DOHH2 (cell line): ENCODE data around the gene OR2T10.

ENCODE experiments used
- H3F3A ChIP-seq: fragments of 200-600 bp; sonication (generic), shearing (Covaris generic); 2 replicates; pipeline ENCODE4 v1.6.0; 2016; ENCODE audit warnings: antibody characterized with exemption, mild to moderate bottlenecking; ENCODE audit not compliant: control insufficient read depth, insufficient read depth
- H3K27ac ChIP-seq: fragments of 200-600 bp; sonication (generic); 2 replicates; pipeline ENCODE4 v1.5.1; 2014; ENCODE audit warnings: low read depth, mild to moderate bottlenecking, low read length, moderate library complexity
- H3K27me3 ChIP-seq: fragments of 200-600 bp; sonication (generic); 2 replicates; pipeline ENCODE4 v1.6.1; 2014; ENCODE audit warnings: mild to moderate bottlenecking, low read length, mixed read lengths; ENCODE audit not compliant: control insufficient read depth
- H3K36me3 ChIP-seq: fragments of 200-600 bp; sonication (generic); 2 replicates; pipeline ENCODE4 v1.6.1; 2014; ENCODE audit warnings: mild to moderate bottlenecking, low read length, moderate library complexity, mixed read lengths; ENCODE audit not compliant: control insufficient read depth
- H3K4me1 ChIP-seq: fragments of 200-600 bp; sonication (generic); 2 replicates; pipeline ENCODE4 v1.6.1; 2014; ENCODE audit warnings: mild to moderate bottlenecking, low read length, mixed read lengths; ENCODE audit not compliant: control insufficient read depth
- H3K4me2 ChIP-seq: fragments of 200-600 bp; sonication (generic); 2 replicates; pipeline ENCODE4 v1.6.0; 2014; ENCODE audit warnings: mild to moderate bottlenecking, low read length, moderate library complexity
- H3K4me3 ChIP-seq: fragments of 200-600 bp; sonication (generic); 2 replicates; pipeline ENCODE4 v1.5.1; 2014; ENCODE audit warnings: mild to moderate bottlenecking, low read length, mixed read lengths
- H3K79me2 ChIP-seq: fragments of 200-600 bp; sonication (generic); 2 replicates; pipeline ENCODE4 v1.6.1; 2014; ENCODE audit warnings: mild to moderate bottlenecking, low read length, mixed read lengths; ENCODE audit not compliant: control insufficient read depth
- H3K9me2 ChIP-seq: fragments of 200-600 bp; sonication (generic); replicated peaks from 2 replicates; pipeline ENCODE4 v1.6.1; 2014; ENCODE audit warnings: mild to moderate bottlenecking, low read length, mixed read lengths; ENCODE audit not compliant: control insufficient read depth
- H3K9me3 ChIP-seq: fragments of 200-600 bp; sonication (generic); 2 replicates; pipeline ENCODE4 v1.6.1; 2014; ENCODE audit warnings: antibody characterized with exemption, low read length, mixed read lengths; ENCODE audit not compliant: control insufficient read depth, insufficient read depth
- H4K20me1 ChIP-seq: fragments of 200-600 bp; sonication (generic); 2 replicates; pipeline ENCODE4 v1.6.0; 2014; ENCODE audit warnings: low read depth, mild to moderate bottlenecking, antibody characterized with exemption, low read length, moderate library complexity; ENCODE audit not compliant: control insufficient read depth, insufficient read depth
- EZH2phosphoT487 ChIP-seq: fragments of 200-600 bp; sonication (generic); IDR thresholded peaks from 2 replicates; pipeline ENCODE4 v1.6.1; 2017; ENCODE audit warnings: borderline replicate concordance, mild to moderate bottlenecking, antibody characterized with exemption, low read length, moderate library complexity, mixed read lengths
- TF ChIP-seq, protein P1 (sequence below): fragments of 200-600 bp; sonication (generic); IDR thresholded peaks from one replicate; pipeline ENCODE4 v1.5.1; 2014; ENCODE audit warnings: antibody characterized with exemption, mild to moderate bottlenecking, low read depth, low read length; ENCODE audit not compliant: poor library complexity, severe bottlenecking

OR2T10 gene

DNA sequence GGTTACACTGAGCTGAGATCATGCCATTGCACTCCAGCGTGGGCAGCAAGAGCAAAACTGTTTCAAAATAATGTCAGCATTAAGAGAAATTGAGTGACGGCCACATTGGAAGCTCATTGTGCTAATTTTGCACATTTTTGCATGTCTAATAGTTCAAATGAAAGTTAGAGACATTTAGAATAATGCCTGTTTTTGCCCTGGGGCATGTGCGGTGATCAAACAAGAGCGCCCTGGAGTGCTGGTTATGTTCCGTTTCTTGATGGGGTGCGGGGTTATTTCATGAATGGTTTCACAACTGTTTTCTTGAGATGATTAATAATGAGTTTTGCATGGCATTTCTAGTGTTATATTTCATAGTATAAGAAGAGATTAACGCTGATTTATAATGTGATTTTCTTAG is 24.3 kb upstream of the OR2T10 start:
- Histone ChIP-seq H3K27ac (no peak overlapping the region), H3K9me2 (no peaks in the 10 kb centered on the region), H3K4me3 (no peak overlapping the region), H4K20me1 (no peaks in the 10 kb centered on the region), H3F3A (no peaks in the 10 kb centered on the region), H3K27me3 (no peaks in the 10 kb centered on the region), H3K79me2 (no peaks in the 10 kb centered on the region), H3K9me3 (no peaks in the 10 kb centered on the region), H3K36me3 (no peaks in the 10 kb centered on the region), H3K4me1 (0 out of 2 replicates have a peak, but pooled peaks cover 3% of the 10 kb centered on the region), H3K4me2 (no peak overlapping the region)
- TF ChIP-seq, protein P1, sequence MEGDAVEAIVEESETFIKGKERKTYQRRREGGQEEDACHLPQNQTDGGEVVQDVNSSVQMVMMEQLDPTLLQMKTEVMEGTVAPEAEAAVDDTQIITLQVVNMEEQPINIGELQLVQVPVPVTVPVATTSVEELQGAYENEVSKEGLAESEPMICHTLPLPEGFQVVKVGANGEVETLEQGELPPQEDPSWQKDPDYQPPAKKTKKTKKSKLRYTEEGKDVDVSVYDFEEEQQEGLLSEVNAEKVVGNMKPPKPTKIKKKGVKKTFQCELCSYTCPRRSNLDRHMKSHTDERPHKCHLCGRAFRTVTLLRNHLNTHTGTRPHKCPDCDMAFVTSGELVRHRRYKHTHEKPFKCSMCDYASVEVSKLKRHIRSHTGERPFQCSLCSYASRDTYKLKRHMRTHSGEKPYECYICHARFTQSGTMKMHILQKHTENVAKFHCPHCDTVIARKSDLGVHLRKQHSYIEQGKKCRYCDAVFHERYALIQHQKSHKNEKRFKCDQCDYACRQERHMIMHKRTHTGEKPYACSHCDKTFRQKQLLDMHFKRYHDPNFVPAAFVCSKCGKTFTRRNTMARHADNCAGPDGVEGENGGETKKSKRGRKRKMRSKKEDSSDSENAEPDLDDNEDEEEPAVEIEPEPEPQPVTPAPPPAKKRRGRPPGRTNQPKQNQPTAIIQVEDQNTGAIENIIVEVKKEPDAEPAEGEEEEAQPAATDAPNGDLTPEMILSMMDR = no peak
- no peak for TF ChIP-seq EZH2phosphoT487

- Histone ChIP-seq H3K9me3 (no peaks in the 10 kb centered on the region), H3K36me3 (no peaks in the 10 kb centered on the region), H3K4me2 (no peak overlapping the region), H3K27me3 (peaks cover 3% of the 10 kb centered on the region; the same call in 1 of the 2 replicates), H3K79me2 (no peaks in the 10 kb centered on the region), H3K9me2 (no peaks in the 10 kb centered on the region), H4K20me1 (no peaks in the 10 kb centered on the region), H3K4me1 (0 out of 2 replicates have a peak, but pooled peaks cover 3% of the 10 kb centered on the region), H3K4me3 (no peak overlapping the region), H3K27ac (no peak overlapping the region), H3F3A (no peaks in the 10 kb centered on the region)
- TF ChIP-seq EZH2phosphoT487 = no peak
- TF ChIP-seq, protein P1 = peak; percentile 88
These were observed 21.4 kb upstream of the OR2T10 start for GRCh38 chr1:248618878-248619277.

DNA sequence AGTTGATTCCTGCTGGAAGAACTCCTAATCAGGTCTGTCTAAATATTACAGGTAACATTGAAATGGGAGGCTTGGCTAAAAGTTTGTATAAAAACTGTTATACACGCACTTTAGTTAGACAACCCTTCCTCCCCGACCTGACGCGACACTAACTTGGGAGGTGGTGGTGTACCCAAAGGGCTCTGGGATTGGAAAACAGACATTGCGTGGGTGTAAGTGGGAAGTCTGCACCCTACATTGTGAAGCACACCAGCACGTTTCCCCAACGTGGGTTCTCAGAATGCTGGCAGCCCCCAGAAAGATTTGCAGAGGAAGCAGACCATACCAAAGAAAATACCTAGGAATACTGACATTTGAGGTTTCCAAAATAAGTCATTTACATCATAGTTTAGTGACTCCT is 20.6 kb upstream of the OR2T10 start:
- no peak for TF ChIP-seq EZH2phosphoT487
- TF ChIP-seq, protein P1 = no peak
- H3K36me3 ChIP-seq = no peaks in the 10 kb centered on the region
- no peak overlapping the region for H3K27ac ChIP-seq
- no peak overlapping the region for H3K4me2 ChIP-seq
- no peaks in the 10 kb centered on the region for H4K20me1 ChIP-seq
- H3K79me2 ChIP-seq = no peaks in the 10 kb centered on the region
- H3K4me1 ChIP-seq = 0 out of 2 replicates have a peak, but pooled peaks cover 3% of the 10 kb centered on the region
- H3K9me2 ChIP-seq = no peaks in the 10 kb centered on the region
- no peak overlapping the region for H3K4me3 ChIP-seq
- H3F3A ChIP-seq = no peaks in the 10 kb centered on the region
- H3K27me3 ChIP-seq = peaks cover 4% of the 10 kb centered on the region; the same call in 1 of the 2 replicates
- H3K9me3 ChIP-seq = no peaks in the 10 kb centered on the region
